Suprapubic skin (tissue), 4 donors: ENCODE measurements around the gene SCO2. TPM values are rescaled to one million over a fixed set of nuclear protein-coding genes. Genes with fewer than 3 reads are reported as not detected.

Source experiments
- DNase-seq, 2 donors: peaks; one replicate each; pipeline ENCODE4 v3.0.0-alpha.2; 2019; ENCODE audit warnings: low spot score in 2 of 2
- H3K27ac ChIP-seq: fragments of 200-600 bp; sonication (generic); one replicate; pipeline ENCODE4 v1.5.1; 2019
- H3K27me3 ChIP-seq: fragments of 200-600 bp; sonication (generic); one replicate; pipeline ENCODE4 v1.5.1; 2019
- H3K36me3 ChIP-seq: fragments of 200-600 bp; sonication (generic); one replicate; pipeline ENCODE4 v1.5.1; 2019
- H3K4me1 ChIP-seq: fragments of 200-600 bp; sonication (generic); one replicate; pipeline ENCODE4 v1.5.1; 2019
- H3K4me3 ChIP-seq: fragments of 200-600 bp; sonication (generic); one replicate; pipeline ENCODE4 v1.5.1; 2019; ENCODE audit warnings: mild to moderate bottlenecking
- H3K9me3 ChIP-seq: fragments of 200-600 bp; sonication (generic); one replicate; pipeline ENCODE4 v1.5.1; 2019
- EP300 ChIP-seq: sonication (generic); formaldehyde crosslinking; IDR thresholded peaks from one replicate; pipeline ENCODE4 v1.6.1; 2017; ENCODE audit warnings: antibody characterized with exemption
- POLR2A ChIP-seq, 2 donors: fragments of 450-650 bp; IDR thresholded peaks; one replicate each; pipeline ENCODE4 v1.6.1; 2017; ENCODE audit warnings: antibody characterized with exemption in 2 of 2, mild to moderate bottlenecking in 2 of 2, moderate library complexity in 2 of 2
- POLR2AphosphoS5 ChIP-seq, 3 donors: sonication (generic); formaldehyde crosslinking; IDR thresholded peaks; one replicate each; pipeline ENCODE4 v1.6.1; 2017; ENCODE audit warnings: antibody characterized with exemption in 3 of 3
- WGBS: methylation state at CpG from one replicate; pipeline ENCODE4 v1.1.5; 2018; 5-methylcytosine and 5-hydroxymethylcytosine counted together
- total RNA-seq, 4 donors: library from RNA; depleted of rRNA; stranded (reverse); fragments of >200 nt; gene quantifications; one replicate each; pipeline ENCODE4 v1.1.0, GENCODE V29; 2016
- TF ChIP-seq, protein P1 (sequence below), 2 donors: fragments of 200-600 bp in 1 of 2; fragments of 450-650 bp in 1 of 2; sonication (generic) in 1 of 2; IDR thresholded peaks; one replicate each; pipeline ENCODE4 v1.5.1; 2016 to 2019; ENCODE audit warnings: antibody characterized with exemption in 2 of 2, mild to moderate bottlenecking in 1 of 2, moderate library complexity in 1 of 2

Gene SCO2
- total RNA-seq, 4 donors from 2014 or later, result 1.7 to 7.9 (median 4.7) TPM; not detected in 1

GRCh38 chr22:50526834-50527801, 1.7 kb upstream of the SCO2 start:
- H3K27ac ChIP-seq, result peak overlapping the region; percentile 96
- peaks cover 21% of the 10 kb centered on the region for H3K36me3 ChIP-seq
- H3K27me3 ChIP-seq, result no peaks in the 10 kb centered on the region
- no peaks in the 10 kb centered on the region for H3K9me3 ChIP-seq
- 43% methylated on average over 28 of the region's 29 CpGs for WGBS
- H3K4me1 ChIP-seq, result peaks cover 71% of the 10 kb centered on the region
- H3K4me3 ChIP-seq, result peak overlapping the region; percentile 91
- no peak for DNase-seq
- TF ChIP-seq, protein P1, sequence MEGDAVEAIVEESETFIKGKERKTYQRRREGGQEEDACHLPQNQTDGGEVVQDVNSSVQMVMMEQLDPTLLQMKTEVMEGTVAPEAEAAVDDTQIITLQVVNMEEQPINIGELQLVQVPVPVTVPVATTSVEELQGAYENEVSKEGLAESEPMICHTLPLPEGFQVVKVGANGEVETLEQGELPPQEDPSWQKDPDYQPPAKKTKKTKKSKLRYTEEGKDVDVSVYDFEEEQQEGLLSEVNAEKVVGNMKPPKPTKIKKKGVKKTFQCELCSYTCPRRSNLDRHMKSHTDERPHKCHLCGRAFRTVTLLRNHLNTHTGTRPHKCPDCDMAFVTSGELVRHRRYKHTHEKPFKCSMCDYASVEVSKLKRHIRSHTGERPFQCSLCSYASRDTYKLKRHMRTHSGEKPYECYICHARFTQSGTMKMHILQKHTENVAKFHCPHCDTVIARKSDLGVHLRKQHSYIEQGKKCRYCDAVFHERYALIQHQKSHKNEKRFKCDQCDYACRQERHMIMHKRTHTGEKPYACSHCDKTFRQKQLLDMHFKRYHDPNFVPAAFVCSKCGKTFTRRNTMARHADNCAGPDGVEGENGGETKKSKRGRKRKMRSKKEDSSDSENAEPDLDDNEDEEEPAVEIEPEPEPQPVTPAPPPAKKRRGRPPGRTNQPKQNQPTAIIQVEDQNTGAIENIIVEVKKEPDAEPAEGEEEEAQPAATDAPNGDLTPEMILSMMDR (IDR thresholded peaks at IDR 0.05), result no peak
- TF ChIP-seq POLR2AphosphoS5 (IDR thresholded peaks at IDR 0.05), result no peak
- TF ChIP-seq EP300, result no peak
- TF ChIP-seq POLR2A (IDR thresholded peaks at IDR 0.05), result no peak

- peak in 1 of 2 donors; percentile 92 for DNase-seq
- peak overlapping the region; percentile 91 for H3K4me3 ChIP-seq
- under 1% methylated on average over 14 of the region's 77 CpGs for WGBS
- peaks cover 63% of the 10 kb centered on the region for H3K4me1 ChIP-seq
- peak overlapping the region; percentile 96 for H3K27ac ChIP-seq
- H3K9me3 ChIP-seq, result no peaks in the 10 kb centered on the region
- peaks cover 28% of the 10 kb centered on the region for H3K36me3 ChIP-seq
- TF ChIP-seq POLR2A (IDR thresholded peaks at IDR 0.05) (peak in 1 of 2 donors; percentile 20), POLR2AphosphoS5 (IDR thresholded peaks at IDR 0.05) (no peak), EP300 (no peak)
- TF ChIP-seq, protein P1 (IDR thresholded peaks at IDR 0.05), result peak; percentile 32 to 81
- H3K27me3 ChIP-seq, result no peaks in the 10 kb centered on the region
Measured at GRCh38 chr22:50526108-50526833, 873 bp upstream of the SCO2 start.

- no peak for TF ChIP-seq POLR2A (IDR thresholded peaks at IDR 0.05)
- no peak for TF ChIP-seq EP300
- no peak for TF ChIP-seq POLR2AphosphoS5 (IDR thresholded peaks at IDR 0.05)
- TF ChIP-seq, protein P1 (IDR thresholded peaks at IDR 0.05), result no peak
- Histone ChIP-seq H3K4me1 (peaks cover 58% of the 10 kb centered on the region), H3K27me3 (no peaks in the 10 kb centered on the region), H3K36me3 (peaks cover 33% of the 10 kb centered on the region), H3K27ac (peak overlapping the region; percentile 96), H3K4me3 (peak overlapping the region; percentile 91), H3K9me3 (no peaks in the 10 kb centered on the region)
- peak in 1 of 2 donors; percentile 91 for DNase-seq
- no CpG with 5 or more reads among the region's 33 CpGs for WGBS
Measured at GRCh38 chr22:50525858-50526107, 385 bp upstream of the SCO2 start.

- Histone ChIP-seq H3K9me3 (no peaks in the 10 kb centered on the region), H3K36me3 (peaks cover 44% of the 10 kb centered on the region), H3K27ac (peak overlapping the region; percentile 96), H3K4me3 (peak overlapping the region; percentile 91), H3K27me3 (no peaks in the 10 kb centered on the region), H3K4me1 (peaks cover 47% of the 10 kb centered on the region)
- TF ChIP-seq, protein P1 (IDR thresholded peaks at IDR 0.05), result no peak
- TF ChIP-seq POLR2A (IDR thresholded peaks at IDR 0.05) (no peak), EP300 (no peak), POLR2AphosphoS5 (IDR thresholded peaks at IDR 0.05) (no peak)
- peak in 1 of 2 donors; percentile 85 for DNase-seq
- WGBS, result under 1% methylated on average over 15 of the region's 19 CpGs
Measured at GRCh38 chr22:50524676-50525103, 708 bp downstream of the SCO2 start.
